GM04504 (cell line): Measurements from ENCODE around the gene WASHC1.
"Not testable (repeated sequence)": the region's sequence is repeated elsewhere in the genome, so short reads cannot be mapped to it uniquely, and the experiment has no call there.

Source experiments
- DNase-seq: peaks from one replicate; pipeline ENCODE4 v3.0.0-alpha.2; 2012; ENCODE audit warnings: low read depth

WASHC1 gene, protein sequence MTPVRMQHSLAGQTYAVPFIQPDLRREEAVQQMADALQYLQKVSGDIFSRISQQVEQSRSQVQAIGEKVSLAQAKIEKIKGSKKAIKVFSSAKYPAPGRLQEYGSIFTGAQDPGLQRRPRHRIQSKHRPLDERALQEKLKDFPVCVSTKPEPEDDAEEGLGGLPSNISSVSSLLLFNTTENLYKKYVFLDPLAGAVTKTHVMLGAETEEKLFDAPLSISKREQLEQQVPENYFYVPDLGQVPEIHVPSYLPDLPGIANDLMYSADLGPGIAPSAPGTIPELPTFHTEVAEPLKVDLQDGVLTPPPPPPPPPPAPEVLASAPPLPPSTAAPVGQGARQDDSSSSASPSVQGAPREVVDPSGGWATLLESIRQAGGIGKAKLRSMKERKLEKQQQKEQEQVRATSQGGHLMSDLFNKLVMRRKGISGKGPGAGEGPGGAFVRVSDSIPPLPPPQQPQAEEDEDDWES

DNA sequence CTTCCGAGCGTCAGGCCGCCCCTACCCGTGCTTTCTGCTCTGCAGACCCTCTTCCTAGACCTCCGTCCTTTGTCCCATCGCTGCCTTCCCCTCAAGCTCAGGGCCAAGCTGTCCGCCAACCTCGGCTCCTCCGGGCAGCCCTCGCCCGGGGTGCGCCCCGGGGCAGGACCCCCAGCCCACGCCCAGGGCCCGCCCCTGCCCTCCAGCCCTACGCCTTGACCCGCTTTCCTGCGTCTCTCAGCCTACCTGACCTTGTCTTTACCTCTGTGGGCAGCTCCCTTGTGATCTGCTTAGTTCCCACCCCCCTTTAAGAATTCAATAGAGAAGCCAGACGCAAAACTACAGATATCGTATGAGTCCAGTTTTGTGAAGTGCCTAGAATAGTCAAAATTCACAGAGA is at the start of gene WASHC1:
Gene WASHC1, minus strand, starts transcription at position 101 of the 400 bp plus-strand sequence. CDS start 4,457 bp downstream, outside the sequence.
- DNase-seq, result not testable (repeated sequence)

DNA sequence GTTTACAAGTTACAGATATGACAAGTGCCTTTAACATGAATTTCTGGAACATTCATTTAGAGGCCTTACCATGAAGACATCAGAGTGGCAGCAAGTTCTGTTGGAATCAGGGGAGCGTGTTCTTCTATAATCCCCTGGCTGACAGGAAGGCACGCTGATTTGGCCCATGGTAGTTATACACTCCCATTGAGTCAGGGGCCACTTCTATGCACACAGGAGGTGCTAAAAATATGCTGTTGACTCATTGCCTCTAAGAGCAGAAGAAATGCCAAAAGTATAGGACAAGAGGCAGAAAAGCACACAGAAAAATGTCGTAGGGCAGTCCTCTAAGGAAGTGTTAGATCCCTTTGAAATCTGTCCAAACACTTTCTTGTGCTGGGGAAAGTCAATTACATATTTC is 49.1 kb upstream of the WASHC1 start:
- DNase-seq, result not testable (repeated sequence)

DNA sequence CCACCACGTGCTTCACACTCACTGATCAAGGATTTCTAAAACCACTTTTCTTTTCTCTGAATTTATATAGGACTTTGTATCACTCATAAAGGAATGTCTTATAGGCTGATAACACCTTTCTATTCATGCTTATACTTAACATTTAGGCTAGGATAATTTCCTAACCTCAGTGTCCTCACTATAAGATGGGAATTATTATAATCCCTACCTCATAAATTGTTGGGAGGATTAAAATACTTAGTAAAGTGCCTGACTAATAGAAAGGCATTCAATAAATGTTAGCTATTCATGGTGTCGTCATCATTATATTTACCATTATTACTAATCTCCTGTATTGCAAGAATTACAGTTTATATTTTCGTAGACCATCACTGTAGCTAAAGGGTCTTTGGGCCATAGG is 47.1 kb upstream of the WASHC1 start:
- DNase-seq, result not testable (repeated sequence)

DNA sequence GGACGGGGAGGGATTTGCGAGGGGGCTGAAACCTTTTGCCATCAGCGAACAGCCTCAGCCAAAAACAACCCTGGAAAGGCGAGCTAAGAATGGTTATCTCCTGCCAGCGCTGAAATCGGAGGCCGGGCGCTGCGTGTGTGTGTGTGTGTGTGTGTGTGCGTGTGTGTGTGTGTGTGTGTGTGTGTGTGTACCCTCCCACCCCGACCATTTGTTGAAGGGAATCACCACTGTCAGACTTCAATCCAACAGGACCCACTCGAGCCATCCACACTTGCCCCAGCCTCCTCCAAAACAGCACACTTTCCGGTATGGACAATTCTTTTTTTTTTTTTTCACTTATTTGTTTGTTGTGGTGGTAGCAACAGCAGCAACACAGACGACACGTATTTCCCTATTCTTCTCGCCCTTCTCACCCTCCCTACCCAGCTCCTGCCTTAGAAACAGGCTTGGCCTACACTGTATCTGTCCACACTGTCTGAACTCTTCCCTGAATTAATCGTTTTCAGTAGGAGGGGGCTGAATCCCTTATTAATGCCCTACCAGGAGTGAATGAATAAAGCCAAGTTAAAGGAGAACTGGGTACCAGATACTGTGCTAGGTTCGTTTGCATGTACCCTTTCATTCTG is 44.8 kb upstream of the WASHC1 start:
- not testable (repeated sequence) for DNase-seq

DNA sequence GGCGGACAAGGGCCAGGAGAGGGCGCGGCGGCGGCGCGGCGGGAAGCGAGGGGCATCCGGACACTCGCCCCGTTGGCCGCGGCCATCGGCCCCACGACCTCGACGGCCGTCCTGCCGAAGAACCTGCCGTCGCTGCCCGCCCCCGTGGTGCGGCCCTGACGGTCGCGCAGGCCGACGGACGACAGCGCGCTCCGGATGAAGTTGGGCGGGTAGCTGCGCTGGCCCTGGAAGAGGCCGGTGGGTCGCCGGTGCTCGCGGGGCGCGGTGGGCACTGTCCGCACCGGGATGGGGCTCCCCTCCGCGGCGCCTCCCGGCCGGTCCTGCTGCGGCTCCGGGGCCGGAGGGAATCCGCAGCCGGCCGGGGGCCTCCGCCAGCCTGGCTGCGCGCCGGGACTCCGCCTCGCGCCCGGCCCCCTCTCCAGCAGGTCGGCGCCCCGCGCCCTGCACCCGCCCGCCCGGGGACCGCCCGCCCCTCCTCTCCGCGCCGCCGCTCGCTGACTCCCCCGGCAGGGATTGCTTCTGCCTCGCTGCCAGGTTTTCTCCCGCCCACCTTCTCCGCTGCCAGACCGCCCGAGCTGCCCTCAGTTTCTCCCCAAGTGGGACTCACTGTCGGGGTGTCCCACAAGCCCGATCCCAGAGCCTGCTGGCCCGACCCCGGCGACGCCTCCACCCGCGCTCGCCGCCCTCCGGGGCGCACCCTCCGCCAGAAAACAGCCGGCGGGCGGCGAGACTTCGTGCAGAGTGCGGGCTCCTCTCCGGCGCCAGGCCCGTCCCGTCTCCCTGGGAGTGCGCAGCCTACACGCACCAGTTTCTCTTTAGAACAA is 44.0 kb upstream of the WASHC1 start:
- DNase-seq, result not testable (repeated sequence)

DNA sequence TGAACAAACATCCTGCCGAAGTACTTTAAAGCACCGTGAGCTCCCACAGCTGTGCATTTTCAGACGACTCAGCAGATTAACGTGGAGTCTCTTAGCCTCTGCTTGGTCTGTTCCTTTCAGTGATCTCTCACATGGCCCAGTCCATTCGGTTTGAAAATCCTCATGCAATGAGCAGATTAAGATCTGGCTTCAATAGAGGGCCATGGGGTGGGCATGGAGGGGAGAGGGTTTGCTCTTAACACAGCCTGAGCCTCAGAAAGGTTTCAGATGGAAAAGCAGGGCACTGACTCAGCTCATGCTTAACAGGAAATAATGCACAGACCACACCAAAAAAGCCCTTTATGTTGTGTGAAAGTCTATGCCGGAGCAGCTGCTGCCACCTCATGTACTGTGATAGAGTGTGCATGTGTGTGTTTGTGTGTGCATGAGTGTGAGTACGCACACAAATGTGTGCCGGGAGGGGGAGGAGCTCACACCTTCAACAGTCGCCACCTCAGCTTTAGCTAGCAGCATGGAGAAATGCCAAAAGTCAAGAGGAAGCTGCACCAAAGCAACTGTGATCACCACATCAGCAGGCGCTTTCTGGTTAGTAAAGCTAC is 33.9 kb upstream of the WASHC1 start:
- not testable (repeated sequence) for DNase-seq

DNA sequence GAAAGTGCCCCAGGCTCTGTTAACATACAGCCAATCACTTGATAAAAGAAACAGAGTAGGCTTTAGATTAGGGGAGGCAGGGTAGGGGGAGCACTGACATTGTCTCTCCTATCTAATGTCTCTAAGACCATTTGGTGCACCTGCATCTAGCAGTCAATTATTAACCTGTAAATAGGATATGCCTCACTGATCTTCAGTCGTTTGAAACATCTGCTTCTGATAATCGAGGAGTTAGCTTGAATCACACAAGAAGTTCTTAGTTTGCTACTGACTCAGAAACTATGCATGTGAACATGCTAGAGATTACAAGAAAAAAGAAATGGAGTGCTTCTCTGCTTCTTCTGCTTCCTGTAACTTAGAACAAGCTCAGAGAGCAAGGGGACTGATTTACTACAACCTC is 23.4 kb upstream of the WASHC1 start:
- DNase-seq, result not testable (repeated sequence)

DNA sequence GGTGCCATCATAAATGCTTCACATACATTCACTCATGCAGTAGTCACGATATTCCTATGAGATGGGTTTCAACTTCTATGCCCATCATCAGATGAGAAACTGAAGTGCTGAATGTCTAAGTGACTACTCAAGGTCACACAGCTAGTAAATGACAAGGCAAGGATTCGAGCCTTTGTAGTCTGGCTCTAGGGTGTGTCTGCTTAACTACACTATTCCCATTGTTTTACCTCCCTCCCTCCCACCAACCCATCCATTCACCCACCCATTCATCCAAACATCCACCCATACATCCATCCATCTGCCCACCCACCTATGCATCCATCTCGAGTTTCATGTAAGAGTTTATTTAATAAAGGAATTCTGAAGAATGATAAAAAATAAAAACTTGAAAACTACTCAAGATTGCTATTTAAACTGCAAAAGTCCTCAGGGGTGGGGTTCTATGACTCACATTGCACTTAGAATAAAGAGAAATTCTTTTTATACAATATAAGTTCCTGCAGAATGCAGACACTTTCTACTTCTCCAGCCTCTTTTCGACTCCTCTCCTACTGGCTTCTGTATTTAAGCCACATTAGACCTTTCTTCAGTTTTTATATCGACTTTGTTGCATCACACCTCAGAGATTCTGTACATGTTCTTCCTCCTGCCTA is 19.1 kb upstream of the WASHC1 start:
- not testable (repeated sequence) for DNase-seq

DNA sequence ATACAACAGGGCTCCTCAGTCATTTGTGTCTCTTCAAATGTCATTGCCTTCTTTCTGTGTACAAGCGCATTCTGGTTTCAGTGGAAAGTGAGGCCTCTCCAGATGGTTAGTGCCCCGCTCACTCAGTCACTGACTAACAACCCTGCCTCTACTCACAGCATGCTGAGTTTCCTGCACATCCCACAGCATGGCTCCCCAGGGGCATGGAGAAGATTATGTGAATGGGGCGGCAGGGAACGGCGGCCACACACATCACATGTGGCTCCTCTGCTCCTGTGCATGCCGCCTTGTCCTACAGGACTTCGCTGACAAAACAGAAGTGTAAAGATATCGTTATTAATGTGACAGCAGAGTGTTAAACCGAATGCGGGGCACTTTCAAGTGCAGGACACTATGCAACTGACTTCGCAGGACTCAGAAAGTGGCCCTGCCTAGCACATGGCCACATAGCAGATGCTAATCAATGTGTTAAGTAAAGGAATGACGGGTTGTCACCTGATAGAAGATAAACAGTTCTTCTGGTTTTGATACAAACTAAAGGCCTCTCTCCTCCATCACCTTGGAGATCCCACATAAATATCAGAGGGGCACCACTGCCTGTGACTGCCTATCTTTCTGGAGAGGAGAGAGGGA is 17.5 kb upstream of the WASHC1 start:
- not testable (repeated sequence) for DNase-seq

DNA sequence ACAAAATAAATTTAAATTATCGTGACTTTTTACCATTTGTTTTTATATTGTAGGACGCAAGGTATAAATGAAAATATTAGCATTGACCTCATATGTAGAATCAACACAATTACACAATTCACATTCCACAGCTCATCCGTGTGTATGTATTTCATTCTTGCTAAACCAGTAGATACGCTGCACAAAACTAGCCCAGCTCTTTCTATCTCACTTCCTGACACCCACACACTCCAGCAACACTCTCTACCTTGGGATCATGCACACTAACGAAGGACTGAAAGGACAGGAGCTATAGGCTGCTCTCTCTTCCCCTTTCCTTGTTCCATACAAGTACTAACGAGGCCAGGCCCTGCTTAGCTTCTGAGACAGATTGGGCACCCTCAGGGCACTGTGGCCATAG is 16.9 kb upstream of the WASHC1 start:
- not testable (repeated sequence) for DNase-seq

DNA sequence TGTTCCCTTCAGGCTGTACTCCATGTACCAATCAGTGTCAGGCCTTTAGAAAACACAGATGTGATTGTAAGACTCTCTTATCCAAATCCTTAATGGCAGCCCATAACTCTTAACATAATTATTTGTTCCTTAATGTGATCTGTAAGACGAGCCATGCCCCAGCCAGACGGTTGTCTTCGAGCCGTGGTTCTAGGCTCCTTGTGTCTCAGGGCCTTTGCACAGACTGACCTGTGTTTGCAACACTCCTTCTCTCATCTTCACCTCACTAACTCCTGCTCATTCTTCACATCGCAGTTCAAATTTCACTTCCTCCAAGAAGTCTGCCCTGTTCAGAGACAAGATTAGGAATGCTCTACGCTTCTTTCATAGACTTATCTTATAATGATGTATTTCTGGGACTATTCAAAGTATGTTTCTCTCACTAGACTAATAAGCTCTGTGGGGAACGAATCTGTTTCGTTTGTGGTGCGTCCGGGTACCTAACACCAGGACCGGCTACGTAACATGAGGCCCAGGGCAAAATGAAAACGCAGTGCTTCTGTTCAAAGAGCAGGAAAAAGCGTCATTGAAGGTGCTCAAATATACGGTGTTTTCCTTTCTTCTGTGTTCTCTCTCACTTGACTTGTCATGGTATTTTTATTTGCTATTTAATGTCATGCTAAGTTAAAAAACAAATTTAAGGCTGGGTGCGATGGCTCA is 16.1 kb upstream of the WASHC1 start:
- DNase-seq, result not testable (repeated sequence)

DNA sequence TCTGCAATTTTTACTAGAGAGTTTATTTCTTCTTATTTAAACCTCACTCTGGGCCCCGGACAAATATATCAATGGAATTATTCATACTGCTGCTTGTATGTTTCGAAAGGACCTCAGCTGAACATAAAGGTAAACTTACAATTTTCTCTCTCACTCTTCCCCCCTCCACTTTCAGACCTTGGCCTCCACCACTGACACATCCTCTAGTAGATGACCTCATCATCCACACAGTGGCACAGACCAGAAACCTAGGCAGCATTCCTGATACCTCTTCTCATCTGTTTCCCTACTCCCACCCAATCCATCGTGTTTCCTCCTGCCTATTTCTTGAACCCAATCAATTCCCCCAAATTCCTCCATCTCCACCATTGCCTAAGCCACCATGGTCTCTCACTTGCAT is 15.2 kb upstream of the WASHC1 start:
- DNase-seq, result not testable (repeated sequence)

DNA sequence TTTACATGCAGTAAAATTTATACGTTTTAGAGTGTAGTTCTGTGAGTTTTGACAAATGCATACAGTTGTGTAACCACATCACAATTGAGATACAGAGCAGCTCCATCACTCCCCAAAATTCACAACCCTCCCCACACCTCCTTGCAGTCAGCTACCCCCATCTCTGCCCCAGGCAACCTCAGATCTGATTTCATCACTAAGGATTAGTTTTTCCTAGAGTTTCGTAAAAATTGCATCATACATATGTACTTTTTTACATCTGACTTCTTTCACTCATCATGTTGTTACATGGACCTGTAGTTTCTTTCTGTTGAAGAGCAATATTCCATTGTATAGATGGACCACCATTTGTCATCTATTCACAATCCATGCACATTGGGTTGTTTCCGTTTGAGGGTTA is 14.4 kb upstream of the WASHC1 start:
- DNase-seq, result not testable (repeated sequence)

DNA sequence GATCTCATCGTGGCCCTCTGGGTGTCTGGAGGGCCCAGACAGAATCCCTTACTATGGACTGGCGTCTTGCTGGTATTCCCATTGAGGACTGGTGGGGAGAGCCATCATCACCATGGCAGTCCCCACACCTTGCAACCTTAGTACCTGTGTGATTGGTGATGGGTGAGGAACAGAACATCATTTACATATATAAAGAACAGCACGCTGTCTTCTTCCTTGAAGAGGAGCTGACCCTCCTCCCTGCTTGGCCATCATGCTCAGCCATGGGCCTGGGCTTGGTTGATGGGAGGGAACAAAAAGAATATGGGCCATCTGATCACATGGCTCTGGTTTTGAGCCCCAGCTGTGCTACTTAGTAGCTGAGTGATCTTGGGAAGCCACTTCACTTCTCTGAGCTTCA is 13.9 kb upstream of the WASHC1 start:
- not testable (repeated sequence) for DNase-seq

DNA sequence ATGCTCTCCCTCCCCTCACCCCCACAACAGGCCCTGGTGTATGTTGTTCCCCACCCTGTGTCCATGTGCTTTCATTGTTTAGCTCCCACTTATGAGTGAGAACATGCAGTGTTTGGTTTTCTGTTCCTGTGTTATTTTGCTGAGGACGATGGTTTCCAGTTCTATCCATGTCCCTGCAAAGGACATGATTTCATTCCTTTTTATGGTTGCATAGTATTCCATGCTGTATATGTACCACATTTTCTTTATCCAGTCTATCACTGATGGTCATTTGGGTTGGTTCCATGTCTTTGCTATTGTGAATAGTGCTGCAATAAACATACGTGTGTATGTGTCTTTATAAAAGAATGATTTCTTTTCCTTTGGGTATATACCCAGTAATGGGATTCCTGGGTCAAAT is 12.6 kb upstream of the WASHC1 start:
- not testable (repeated sequence) for DNase-seq

DNA sequence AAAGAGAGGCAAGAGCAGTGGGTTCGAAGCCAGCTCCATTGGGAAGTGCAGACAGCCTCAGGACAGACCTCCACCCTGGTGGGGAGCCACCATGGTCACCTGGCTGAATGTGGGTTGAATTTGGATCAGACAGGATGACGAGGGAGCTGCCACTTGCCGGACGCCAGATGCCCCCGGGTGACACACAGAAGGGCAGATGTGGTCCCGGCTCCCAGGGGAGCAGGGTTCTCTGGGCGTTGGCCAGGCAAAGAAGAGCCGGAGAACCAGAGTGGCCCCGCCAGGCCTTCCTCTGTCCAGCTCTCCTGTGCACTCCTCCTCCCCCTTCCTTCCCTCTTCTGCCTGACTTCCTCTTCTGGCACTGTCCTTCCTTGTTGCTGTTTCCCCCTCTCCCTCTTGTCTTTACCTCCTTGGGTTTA is 12.0 kb upstream of the WASHC1 start:
- not testable (repeated sequence) for DNase-seq

DNA sequence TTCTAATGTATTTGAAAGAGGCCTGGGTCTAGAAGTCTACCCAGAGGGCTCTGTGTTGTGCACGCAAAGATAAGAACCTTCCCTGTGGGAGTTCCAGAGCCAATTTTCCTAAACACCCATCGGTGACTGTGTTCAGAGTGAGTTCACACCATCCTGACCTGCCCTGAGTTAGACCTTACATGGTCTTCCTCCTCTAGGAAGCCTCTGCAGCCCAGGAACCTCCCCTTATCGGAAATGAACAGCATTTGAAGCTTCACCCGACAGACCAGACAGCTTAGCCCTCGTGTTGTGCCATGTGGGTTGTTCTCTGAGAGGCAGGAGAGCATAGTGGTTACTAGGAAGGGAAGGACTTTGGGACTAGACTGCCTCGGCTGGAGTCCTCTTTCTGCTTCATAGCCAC is 3.1 kb upstream of the WASHC1 start:
- DNase-seq, result not testable (repeated sequence)

DNA sequence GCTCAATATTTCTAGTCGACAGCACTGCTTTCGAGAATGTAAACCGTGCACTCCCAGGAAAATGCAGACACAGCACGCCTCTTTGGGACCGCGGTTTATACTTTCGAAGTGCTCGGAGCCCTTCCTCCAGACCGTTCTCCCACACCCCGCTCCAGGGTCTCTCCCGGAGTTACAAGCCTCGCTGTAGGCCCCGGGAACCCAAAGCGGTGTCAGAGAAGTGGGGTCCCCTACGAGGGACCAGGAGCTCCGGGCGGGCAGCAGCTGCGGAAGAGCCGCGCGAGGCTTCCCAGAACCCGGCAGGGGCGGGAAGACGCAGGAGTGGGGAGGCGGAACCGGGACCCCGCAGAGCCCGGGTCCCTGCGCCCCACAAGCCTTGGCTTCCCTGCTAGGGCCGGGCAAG is 481 bp downstream of the WASHC1 start:
- DNase-seq, result not testable (repeated sequence)

DNA sequence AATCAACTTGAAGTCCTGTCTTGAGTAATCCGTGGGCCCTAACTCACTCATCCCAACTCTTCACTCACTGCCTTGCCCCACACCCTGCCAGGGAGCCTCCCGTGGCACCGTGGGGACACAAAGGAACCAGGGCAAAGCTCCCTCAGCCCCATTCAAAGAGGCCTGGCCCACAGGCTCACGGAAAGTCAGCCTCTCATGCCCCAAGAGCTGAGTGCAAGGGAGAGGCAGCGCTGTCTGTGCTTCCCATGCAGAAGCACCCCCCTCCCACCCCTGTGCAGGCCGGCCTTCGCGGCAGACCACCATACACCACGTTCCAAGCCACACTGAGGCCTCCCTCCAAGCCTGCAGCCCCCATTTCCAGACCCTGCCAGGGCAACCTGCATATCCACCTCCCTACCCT is 7.6 kb downstream of the WASHC1 start:
- not testable (repeated sequence) for DNase-seq

DNA sequence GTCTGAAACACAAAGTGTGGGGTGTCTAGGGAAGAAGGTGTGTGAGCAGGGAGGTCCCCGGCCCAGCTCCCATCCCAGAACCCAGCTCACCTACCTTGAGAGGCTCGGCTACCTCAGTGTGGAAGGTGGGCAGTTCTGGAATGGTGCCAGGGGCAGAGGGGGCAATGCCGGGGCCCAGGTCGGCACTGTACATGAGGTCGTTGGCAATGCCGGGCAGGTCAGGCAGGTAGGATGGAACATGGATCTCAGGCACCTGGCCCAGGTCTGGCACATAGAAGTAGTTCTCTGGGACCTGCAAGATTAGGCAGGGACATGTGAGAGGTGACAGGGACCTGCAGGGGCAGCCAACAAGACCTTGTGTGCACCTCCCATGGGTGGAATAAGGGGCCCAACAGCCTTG is 12.4 kb downstream of the WASHC1 start:
- DNase-seq, result not testable (repeated sequence)
